Cerebellar nuclear complex (tissue), 1 donor: ENCODE data around the gene FHL3.
"Not testable (repeated sequence)": the region's sequence is repeated elsewhere in the genome, so short reads cannot be mapped to it uniquely, and the experiment has no call there.

ENCODE experiments used
- DNase-seq, 2 experiments: peaks; one replicate each; lab custom pipeline; 2025; lab: John Stamatoyannopoulos, UW

The FHL3 gene

DNA sequence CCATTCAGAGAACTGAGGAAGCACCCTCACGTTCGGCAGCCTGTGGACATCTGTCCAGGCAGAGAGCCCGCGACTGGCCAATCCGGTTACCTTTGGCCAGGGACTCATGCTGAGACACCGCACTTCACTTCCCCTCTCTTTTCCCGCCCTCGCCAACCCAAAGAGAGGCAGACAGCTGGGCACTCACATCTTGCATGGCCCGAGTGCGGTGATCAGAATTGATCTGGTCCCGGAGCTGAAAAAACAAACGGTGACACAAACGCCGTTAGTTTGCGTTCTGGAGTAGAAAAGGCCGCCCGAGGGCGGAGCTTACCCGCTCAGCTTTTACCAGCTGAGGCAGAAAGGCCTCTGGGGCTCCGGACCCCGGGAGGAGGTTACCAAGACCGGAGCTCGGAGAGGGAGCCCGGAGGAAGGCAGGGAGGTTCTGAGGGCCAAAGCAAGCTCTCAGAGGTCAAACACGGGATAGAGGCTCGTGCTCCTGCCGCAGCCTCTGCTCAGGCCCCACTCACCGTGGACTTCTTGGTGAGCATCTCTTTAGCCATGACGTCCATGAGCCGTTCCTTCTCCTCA is 15.9 kb downstream of the FHL3 start:
- DNase-seq, result no peak

- DNase-seq, result no peak
Measured at GRCh38 chr1:37987679-37988078, 17.6 kb downstream of the FHL3 start.

DNA sequence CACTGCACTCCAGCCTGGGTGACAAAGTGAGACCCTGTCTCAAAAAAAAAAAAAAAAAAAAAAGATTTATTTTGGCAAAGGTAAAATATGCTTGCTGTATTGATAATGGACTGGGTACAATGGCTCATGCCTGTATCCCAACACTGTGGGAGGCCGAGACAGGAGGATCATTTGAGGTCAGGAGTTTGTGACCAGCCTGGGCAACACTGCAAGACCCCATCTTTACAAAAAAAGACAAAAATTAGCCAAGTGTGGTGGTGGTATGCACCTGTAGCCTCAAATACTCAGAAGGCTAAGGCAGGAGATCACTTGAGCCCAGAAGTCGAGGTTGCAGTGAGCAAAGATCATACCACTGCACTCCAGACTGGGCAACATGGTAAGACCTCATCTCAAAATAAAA is 21.8 kb downstream of the FHL3 start:
- no peak for DNase-seq

GRCh38 chr1:37978541-37978940 is 26.8 kb downstream of the FHL3 start:
- DNase-seq, result no peak

DNA sequence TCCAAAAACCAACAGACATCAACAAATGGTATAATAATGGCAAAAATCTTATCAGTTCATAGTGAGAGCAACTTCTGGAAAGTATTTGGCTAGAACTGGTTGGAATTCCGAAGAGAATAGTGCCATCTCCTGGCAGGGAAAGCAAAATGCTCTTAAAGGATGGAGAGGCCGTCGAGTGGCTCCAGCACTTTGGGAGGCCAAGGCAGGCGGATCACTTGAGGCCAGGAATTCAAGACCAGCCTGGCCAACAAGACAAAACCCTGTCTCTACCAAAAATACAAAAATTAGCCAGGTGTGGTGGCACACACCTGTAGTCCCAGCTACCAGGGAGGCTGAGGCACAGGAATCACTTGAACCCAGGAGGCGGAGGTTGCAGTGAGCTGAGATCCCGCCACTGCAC is 30.2 kb downstream of the FHL3 start:
- DNase-seq, result peak in 1 of 2 experiments; percentile 4

GRCh38 chr1:37974567-37974966 is 30.7 kb downstream of the FHL3 start:
- no peak for DNase-seq

DNA sequence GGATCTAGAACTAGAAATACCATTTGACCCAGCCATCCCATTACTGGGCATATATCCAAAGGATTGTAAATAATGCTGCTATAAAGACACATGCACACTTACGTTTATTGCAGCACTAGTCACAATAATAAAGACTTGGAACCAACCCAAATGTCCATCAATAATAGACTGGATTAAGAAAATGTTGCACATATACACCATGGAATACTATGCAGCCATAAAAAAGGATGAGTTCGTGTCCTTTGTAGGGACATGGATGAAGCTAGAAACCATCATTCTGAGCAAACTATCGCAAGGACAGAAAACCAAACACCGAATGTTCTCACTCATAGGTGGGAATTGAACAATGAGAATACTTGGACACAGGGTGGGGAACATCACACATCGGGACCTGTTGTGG is 31.6 kb downstream of the FHL3 start:
- not testable (repeated sequence) for DNase-seq

- DNase-seq, result no peak
Measured at GRCh38 chr1:37965301-37965700, 40.0 kb downstream of the FHL3 start.

DNA sequence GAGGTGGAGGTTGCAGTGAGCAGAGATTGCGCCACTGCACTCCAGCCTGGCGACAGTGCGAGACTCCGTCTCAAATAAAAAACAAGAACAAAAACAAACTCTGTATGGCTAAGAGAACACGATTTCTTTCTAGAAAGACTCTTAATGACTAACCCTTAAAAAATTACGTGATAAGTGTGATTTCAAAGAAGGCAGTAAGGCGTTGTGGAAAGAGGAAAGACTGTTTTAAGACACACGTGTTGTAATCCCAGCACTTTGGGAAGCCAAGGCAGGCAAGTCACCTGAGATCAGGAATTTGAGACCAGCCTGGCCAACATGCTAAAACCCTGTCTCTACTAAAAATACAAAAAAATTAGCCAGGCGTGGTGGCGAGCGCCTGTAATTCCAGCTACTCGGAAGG is 41.2 kb downstream of the FHL3 start:
- not testable (repeated sequence) for DNase-seq

DNA sequence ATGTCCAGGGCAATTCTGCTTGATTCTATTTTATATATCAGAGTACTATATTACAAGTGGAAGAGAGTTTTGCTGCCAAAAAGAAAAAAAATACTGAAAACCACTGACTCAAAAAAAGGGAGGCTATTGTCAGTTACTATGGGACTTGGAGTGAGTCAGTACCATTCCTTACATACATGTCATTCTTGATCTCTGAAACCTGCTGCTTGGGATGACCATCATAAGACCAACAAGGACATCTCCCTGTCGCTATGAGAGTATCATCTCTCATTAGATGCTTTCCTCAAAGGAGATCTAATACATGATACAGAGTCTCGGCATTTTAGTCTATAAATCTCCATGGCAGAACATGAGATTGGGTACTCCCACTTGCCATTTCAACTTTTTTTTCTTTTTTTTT is 46.6 kb downstream of the FHL3 start:
- DNase-seq, result no peak

DNA sequence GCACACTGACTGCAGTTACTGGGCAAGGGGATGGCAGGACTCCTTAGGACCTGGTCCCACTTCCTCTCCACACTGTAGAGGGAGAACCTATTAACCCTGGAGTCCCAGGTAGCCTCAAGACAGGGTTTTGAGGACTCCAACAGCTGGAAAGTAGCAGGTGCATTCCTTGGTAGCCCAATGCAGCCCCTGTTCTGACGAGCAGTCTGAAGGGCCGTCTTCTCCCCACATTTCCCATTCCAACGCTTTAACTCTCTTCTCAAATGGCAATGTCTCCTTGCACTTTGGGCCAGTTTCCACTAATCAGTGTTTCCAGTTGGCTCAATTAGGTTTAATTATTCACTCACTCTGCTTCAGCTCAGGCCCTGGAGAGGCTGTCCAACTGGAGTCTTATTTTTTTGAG is 49.6 kb downstream of the FHL3 start:
- DNase-seq, result no peak

DNA sequence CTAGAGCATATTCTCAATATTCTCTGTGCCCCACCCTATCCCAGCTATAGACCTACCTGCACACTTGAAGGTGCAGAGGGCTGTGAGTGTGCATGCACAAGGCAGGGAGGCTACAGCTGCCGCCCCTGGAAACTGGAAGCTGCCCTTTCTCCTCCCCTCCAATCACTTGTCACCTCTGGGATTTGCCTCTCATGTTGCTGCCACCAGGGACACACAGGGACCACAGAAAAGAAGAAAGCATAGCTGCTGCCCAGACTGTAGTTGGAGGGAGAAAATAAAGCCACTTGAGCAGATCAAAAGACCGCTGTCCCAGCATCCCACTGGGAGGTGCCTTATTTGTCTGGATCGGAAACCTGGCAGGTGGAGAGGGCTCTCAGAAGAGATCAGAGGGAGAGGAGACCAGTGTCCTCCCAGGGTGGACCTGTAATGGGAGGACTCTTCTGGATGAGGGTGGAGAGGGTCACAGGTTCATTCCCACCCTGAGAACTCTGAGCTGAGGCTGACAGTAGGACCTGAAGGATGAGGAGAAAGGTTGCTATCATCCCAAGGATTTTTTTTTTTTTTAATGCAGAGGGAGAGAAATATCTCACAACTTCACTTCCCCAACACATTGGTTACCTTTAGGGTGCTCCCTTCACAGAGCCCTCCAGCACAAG is 50.9 kb downstream of the FHL3 start:
- DNase-seq, result no peak

- no peak for DNase-seq
Measured at GRCh38 chr1:37952738-37953137, 52.6 kb downstream of the FHL3 start.

- DNase-seq, result no peak
Measured at GRCh38 chr1:37951783-37952624, 53.3 kb downstream of the FHL3 start.

GRCh38 chr1:37951041-37951782 is 54.1 kb downstream of the FHL3 start:
- no peak for DNase-seq

GRCh38 chr1:37949524-37950152 is 55.7 kb downstream of the FHL3 start:
- peak in 1 of 2 experiments; percentile 41 for DNase-seq

DNA sequence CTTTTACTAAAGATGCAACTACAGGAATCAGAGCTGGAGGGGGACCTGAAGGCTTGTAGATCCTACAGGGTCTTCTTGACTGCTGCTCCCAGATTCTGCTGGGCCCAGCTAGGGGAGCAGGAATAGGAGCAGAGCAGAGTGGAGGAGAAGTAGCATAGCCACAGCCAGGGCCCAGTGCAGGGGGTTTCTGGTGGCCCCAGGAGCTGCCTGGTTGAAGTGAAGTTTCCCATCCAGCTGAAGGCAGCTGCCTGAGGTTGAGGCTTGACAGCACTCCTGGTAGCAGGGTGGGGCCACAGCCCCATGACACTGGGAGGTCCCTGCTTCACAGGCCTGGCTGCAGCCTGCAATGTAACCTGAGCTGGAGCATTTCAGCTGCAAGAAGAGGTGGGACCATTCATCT is 56.5 kb downstream of the FHL3 start:
- no peak for DNase-seq

DNA sequence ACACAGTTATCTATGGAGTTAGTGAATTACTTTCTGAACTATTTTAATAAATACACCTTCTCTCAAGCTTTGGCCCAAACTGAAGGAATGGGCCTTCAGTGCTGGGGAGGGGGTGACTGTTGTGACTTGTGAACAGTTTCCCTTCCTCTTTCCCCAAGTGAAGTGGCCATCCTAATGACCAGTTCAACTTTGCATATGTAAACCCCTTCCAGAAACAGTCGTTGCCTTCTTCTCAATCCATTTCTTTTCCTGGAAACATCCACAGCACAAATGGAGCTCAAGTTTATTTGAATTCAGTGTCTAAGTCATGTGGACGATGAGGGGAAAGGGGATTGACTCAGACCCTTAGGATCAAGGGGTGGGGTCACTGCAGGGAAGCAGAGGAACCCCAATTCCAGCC is 57.1 kb downstream of the FHL3 start:
- no peak for DNase-seq

GRCh38 chr1:37947364-37947763 is 58.0 kb downstream of the FHL3 start:
- no peak for DNase-seq
